NCI-H2107 treated with DMSO at 0.1 percent for 48 hours (cell line): ENCODE results near the gene SLC4A7.
"Not testable (repeated sequence)": the region's sequence is repeated elsewhere in the genome, so short reads cannot be mapped to it uniquely, and the experiment has no call there.

ENCODE experiments used
- DNase-seq: peaks from one replicate; lab custom pipeline; 2025; ENCODE audit not compliant: unreplicated experiment; lab: John Stamatoyannopoulos, UW

The SLC4A7 gene

GRCh38 chr3:27484015-27484844, at the start of gene SLC4A7:
TSS of gene SLC4A7 (minus strand) at chr3:27484384. CDS start at chr3:27484126, 258 bp downstream.
- peak; percentile 69 for DNase-seq

GRCh38 chr3:27533261-27533607, 49.0 kb upstream of the SLC4A7 start:
- no peak for DNase-seq

- no peak for DNase-seq
These were observed 48.5 kb upstream of the SLC4A7 start for GRCh38 chr3:27532426-27533260.

- DNase-seq = not testable (repeated sequence)
These were observed 47.1 kb upstream of the SLC4A7 start for GRCh38 chr3:27531193-27531751.

GRCh38 chr3:27528791-27529190, 44.6 kb upstream of the SLC4A7 start:
- DNase-seq = no peak

GRCh38 chr3:27526614-27527315, 42.6 kb upstream of the SLC4A7 start:
- no peak for DNase-seq

GRCh38 chr3:27521872-27522265, 37.7 kb upstream of the SLC4A7 start:
- DNase-seq = no peak

GRCh38 chr3:27521179-27521871, 37.1 kb upstream of the SLC4A7 start:
- no peak for DNase-seq

- DNase-seq = no peak
These were observed 27.7 kb upstream of the SLC4A7 start for GRCh38 chr3:27511724-27512422.

- DNase-seq = no peak
These were observed 25.2 kb upstream of the SLC4A7 start for GRCh38 chr3:27509376-27509775.

- no peak for DNase-seq
These were observed 24.2 kb upstream of the SLC4A7 start for GRCh38 chr3:27508424-27508823.

- DNase-seq = no peak
These were observed 23.5 kb upstream of the SLC4A7 start for GRCh38 chr3:27507515-27508266.

GRCh38 chr3:27507111-27507510, 22.9 kb upstream of the SLC4A7 start:
- no peak for DNase-seq

GRCh38 chr3:27504749-27505148, 20.6 kb upstream of the SLC4A7 start:
- no peak for DNase-seq

- DNase-seq = no peak
These were observed 19.3 kb upstream of the SLC4A7 start for GRCh38 chr3:27503526-27503925.

- DNase-seq = no peak
These were observed 17.6 kb upstream of the SLC4A7 start for GRCh38 chr3:27501759-27502158.

- DNase-seq = no peak
These were observed 16.8 kb upstream of the SLC4A7 start for GRCh38 chr3:27500986-27501385.

GRCh38 chr3:27500035-27500434, 15.9 kb upstream of the SLC4A7 start:
- no peak for DNase-seq

- no peak for DNase-seq
These were observed 10.6 kb upstream of the SLC4A7 start for GRCh38 chr3:27494784-27495183.
